Neural progenitor cell (in vitro differentiated cells): ENCODE data around the gene SLC39A10. TPM values are rescaled to one million over a fixed set of nuclear protein-coding genes. Genes with fewer than 3 reads are reported as not detected.

Experiments
- DNase-seq: peaks from one replicate; pipeline ENCODE4 v3.0.0-alpha.2; 2016; ENCODE audit warnings: low spot score
- H2AFZ ChIP-seq: fragments of 200-600 bp; sonication (generic); replicated peaks from 2 replicates; pipeline ENCODE4 v1.6.1; 2016; ENCODE audit warnings: antibody characterized with exemption
- H3F3A ChIP-seq: fragments of 200-600 bp; sonication (generic); 2 replicates; pipeline ENCODE4 v1.6.1; 2016; ENCODE audit warnings: antibody characterized with exemption, low read depth
- H3K27ac ChIP-seq: fragments of 200-600 bp; sonication (generic); 2 replicates; pipeline ENCODE4 v1.5.1; 2016; ENCODE audit warnings: mild to moderate bottlenecking
- H3K27me3 ChIP-seq: fragments of 200-600 bp; sonication (generic); 2 replicates; pipeline ENCODE4 v1.6.1; 2016; ENCODE audit warnings: mild to moderate bottlenecking, moderate library complexity
- H3K36me3 ChIP-seq: fragments of 200-600 bp; sonication (generic); 2 replicates; pipeline ENCODE4 v1.5.1; 2016
- H3K4me1 ChIP-seq: fragments of 200-600 bp; sonication (generic); 2 replicates; pipeline ENCODE4 v1.6.1; 2016; ENCODE audit warnings: mixed run types
- H3K4me2 ChIP-seq: fragments of 200-600 bp; sonication (generic); 2 replicates; pipeline ENCODE4 v1.6.1; 2016
- H3K4me3 ChIP-seq: fragments of 200-600 bp; sonication (generic); 2 replicates; pipeline ENCODE4 v1.5.1; 2016
- H3K79me2 ChIP-seq: fragments of 200-600 bp; sonication (generic); 2 replicates; pipeline ENCODE4 v1.6.1; 2016; ENCODE audit warnings: low read depth
- H3K9ac ChIP-seq: fragments of 200-600 bp; sonication (generic); 2 replicates; pipeline ENCODE4 v1.6.1; 2016
- H3K9me3 ChIP-seq: fragments of 200-600 bp; sonication (generic); 2 replicates; pipeline ENCODE4 v1.5.1; 2016; ENCODE audit warnings: low read depth
- H4K20me1 ChIP-seq: fragments of 200-600 bp; sonication (generic); 2 replicates; pipeline ENCODE4 v1.6.1; 2016; ENCODE audit warnings: low read depth
- H3K27ac Mint-ChIP-seq: 3 replicates; pipeline ENCODE4 v1.8.0; 2021; ENCODE audit warnings: mixed read lengths
- H3K27me3 Mint-ChIP-seq: 2 replicates; pipeline ENCODE4 v1.8.0; 2022; ENCODE audit warnings: low read depth, mild to moderate bottlenecking, inconsistent platforms, moderate library complexity, mixed read lengths; ENCODE audit not compliant: insufficient read depth
- H3K36me3 Mint-ChIP-seq: 3 replicates; pipeline ENCODE4 v1.8.0; 2021; ENCODE audit warnings: mixed read lengths
- H3K4me1 Mint-ChIP-seq: 3 replicates; pipeline ENCODE4 v1.8.0; 2021; ENCODE audit warnings: mixed read lengths
- H3K4me3 Mint-ChIP-seq: 3 replicates; pipeline ENCODE4 v1.8.0; 2021; ENCODE audit warnings: mild to moderate bottlenecking, moderate library complexity, mixed read lengths
- H3K9me3 Mint-ChIP-seq: 3 replicates; pipeline ENCODE4 v1.8.0; 2020; ENCODE audit warnings: mixed read lengths
- CTCF ChIP-seq: fragments of 200-600 bp; sonication (generic); IDR thresholded peaks from 2 replicates; pipeline ENCODE4 v1.5.1; 2017; ENCODE audit warnings: antibody characterized with exemption, mild to moderate bottlenecking
- EZH2 ChIP-seq: fragments of 200-600 bp; sonication (generic); IDR thresholded peaks from 2 replicates; pipeline ENCODE4 v1.6.1; 2017; ENCODE audit warnings: antibody characterized with exemption, mild to moderate bottlenecking, moderate library complexity
- EZH2phosphoT487 ChIP-seq: fragments of 200-600 bp; sonication (generic); IDR thresholded peaks from 2 replicates; pipeline ENCODE4 v1.6.1; 2017; ENCODE audit warnings: antibody characterized with exemption
- total RNA-seq: library from RNA; depleted of rRNA; stranded (reverse); fragments of >200 nt; gene quantifications from 2 replicates; pipeline ENCODE4 v1.2.3, GENCODE V29; 2015; ENCODE audit warnings: low replicate concordance

Gene SLC39A10
- total RNA-seq, 1 donor from 2014 or later, result 253 TPM

DNA sequence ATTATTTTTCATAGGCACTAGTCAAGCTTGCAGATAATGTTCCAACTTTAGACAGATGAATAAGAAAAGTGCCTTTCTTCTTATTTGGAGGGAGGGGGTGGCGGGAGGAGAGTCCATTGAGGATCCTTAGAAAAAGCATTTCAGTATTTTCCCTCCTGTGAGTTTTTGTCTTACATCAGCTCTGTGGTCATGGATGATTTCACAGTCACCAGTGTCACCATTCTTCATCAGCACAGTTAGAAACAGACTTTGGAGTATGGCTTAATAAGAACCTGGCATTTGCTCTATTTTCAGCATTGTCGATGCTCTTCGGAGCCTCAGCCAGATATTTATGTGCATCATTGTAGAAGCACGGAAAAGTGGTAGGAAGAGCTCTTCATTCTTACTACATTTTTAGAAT lies 70.1 kb downstream of the SLC39A10 start:
- Histone ChIP-seq H3K4me1 (peaks cover 30% of the 10 kb centered on the region), H3K9me3 (no peaks in the 10 kb centered on the region), H3K36me3 (peaks cover 11% of the 10 kb centered on the region), H4K20me1 (no peaks in the 10 kb centered on the region), H3K4me2 (no peak overlapping the region), H2AFZ (no peak overlapping the region), H3K4me3 (no peak overlapping the region), H3F3A (no peaks in the 10 kb centered on the region), H3K27me3 (no peaks in the 10 kb centered on the region), H3K27ac (no peak overlapping the region), H3K79me2 (no peaks in the 10 kb centered on the region), H3K9ac (no peak overlapping the region)
- DNase-seq, result no peak
- Mint-ChIP-seq H3K9me3 (no peaks in the 10 kb centered on the region), H3K36me3 (peaks cover 36% of the 10 kb centered on the region), H3K4me3 (no peak overlapping the region), H3K27ac (no peak overlapping the region), H3K27me3 (peaks cover 2% of the 10 kb centered on the region), H3K4me1 (peaks cover 20% of the 10 kb centered on the region)
- TF ChIP-seq EZH2phosphoT487 (no peak), EZH2 (no peak), CTCF (no peak)

DNA sequence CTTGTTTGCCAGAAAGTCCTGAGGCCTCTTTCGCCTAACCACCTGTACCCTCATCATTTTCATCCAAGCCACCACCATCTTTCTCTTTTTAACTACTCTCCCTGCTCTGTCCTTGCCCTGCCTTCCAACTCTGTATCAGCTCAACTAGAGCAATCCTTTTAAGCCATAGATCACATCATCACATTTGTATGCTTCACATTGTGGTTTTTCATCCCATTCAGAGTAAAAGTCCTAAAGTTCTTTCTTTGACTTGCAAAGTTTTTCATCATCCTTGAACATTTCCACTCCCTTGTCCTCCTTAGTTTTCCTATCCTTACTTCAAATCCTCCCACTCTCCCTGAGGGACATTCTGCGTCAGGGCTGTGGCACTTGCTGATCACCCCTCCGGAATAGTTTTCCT lies 73.9 kb downstream of the SLC39A10 start:
- H3K27ac ChIP-seq, result no peak overlapping the region
- DNase-seq, result no peak
- H3K4me3 ChIP-seq, result no peak overlapping the region
- Mint-ChIP-seq H3K36me3 (peaks cover 32% of the 10 kb centered on the region), H3K4me3 (no peak overlapping the region), H3K9me3 (no peaks in the 10 kb centered on the region), H3K4me1 (peaks cover 14% of the 10 kb centered on the region), H3K27me3 (peaks cover 2% of the 10 kb centered on the region), H3K27ac (no peak overlapping the region)
- H3K9me3 ChIP-seq, result no peaks in the 10 kb centered on the region
- no peak overlapping the region for H2AFZ ChIP-seq
- no peak overlapping the region for H3K4me2 ChIP-seq
- H3F3A ChIP-seq, result no peaks in the 10 kb centered on the region
- H3K9ac ChIP-seq, result no peak overlapping the region
- H3K27me3 ChIP-seq, result no peaks in the 10 kb centered on the region
- peaks cover 13% of the 10 kb centered on the region for H3K4me1 ChIP-seq
- no peaks in the 10 kb centered on the region for H3K79me2 ChIP-seq
- TF ChIP-seq CTCF (no peak), EZH2 (no peak), EZH2phosphoT487 (no peak)
- no peaks in the 10 kb centered on the region for H4K20me1 ChIP-seq
- no peaks in the 10 kb centered on the region for H3K36me3 ChIP-seq

GRCh38 chr2:195732574-195732973 lies 75.5 kb downstream of the SLC39A10 start:
- no peaks in the 10 kb centered on the region for H3K4me1 ChIP-seq
- no peaks in the 10 kb centered on the region for H3K9me3 ChIP-seq
- TF ChIP-seq CTCF, result no peak
- TF ChIP-seq EZH2phosphoT487, result no peak
- TF ChIP-seq EZH2, result no peak
- Mint-ChIP-seq H3K9me3 (no peaks in the 10 kb centered on the region), H3K27me3 (peaks cover 2% of the 10 kb centered on the region), H3K27ac (no peak overlapping the region), H3K36me3 (peaks cover 30% of the 10 kb centered on the region), H3K4me1 (no peaks in the 10 kb centered on the region), H3K4me3 (no peak overlapping the region)
- no peaks in the 10 kb centered on the region for H3F3A ChIP-seq
- H2AFZ ChIP-seq, result no peak overlapping the region
- H3K4me3 ChIP-seq, result no peak overlapping the region
- no peaks in the 10 kb centered on the region for H3K79me2 ChIP-seq
- no peaks in the 10 kb centered on the region for H3K36me3 ChIP-seq
- H3K27me3 ChIP-seq, result no peaks in the 10 kb centered on the region
- DNase-seq, result no peak
- no peak overlapping the region for H3K27ac ChIP-seq
- H4K20me1 ChIP-seq, result no peaks in the 10 kb centered on the region
- H3K4me2 ChIP-seq, result no peak overlapping the region
- no peak overlapping the region for H3K9ac ChIP-seq
